K562 (cell line): ENCODE results near the gene TLE4.

ENCODE experiments used
- CTCF ChIP-seq, 3 experiments: IDR thresholded peaks in 2 of 3; conservative IDR thresholded peaks in 1 of 3; 2 replicates each; pipeline ENCODE4 v1.5.1; 2011 to 2012; ENCODE audit warnings: low read length in 3 of 3, mild to moderate bottlenecking in 3 of 3, control low read depth in 2 of 3, improper control_type of control experiment in 1 of 3, inconsistent platforms in 1 of 3, low read depth in 1 of 3, mixed read lengths in 1 of 3, moderate library complexity in 1 of 3; ENCODE audit not compliant: insufficient read depth in 2 of 3
- ZHX1 ChIP-seq: fragments of 150-350 bp; conservative IDR thresholded peaks from 2 replicates; pipeline ENCODE4 v1.6.1; 2014; ENCODE audit warnings: low read length
- ZNF830 ChIP-seq: fragments of 250-450 bp; sonication (Bioruptor Pico); IDR thresholded peaks from 2 replicates; pipeline ENCODE4 v1.5.0; 2021; ENCODE audit warnings: mild to moderate bottlenecking
- TF ChIP-seq, protein P1 (sequence below): fragments of 250-450 bp; sonication (Bioruptor Pico); IDR thresholded peaks from 2 replicates; pipeline ENCODE4 v1.5.0; 2021; ENCODE audit warnings: mild to moderate bottlenecking, borderline replicate concordance
- TF ChIP-seq, protein P2 (sequence below), 2 experiments: fragments of 450-650 bp; formaldehyde crosslinking in 1 of 2; IDR thresholded peaks; 2 replicates each; pipeline versions ENCODE4 v1.4.0 to v1.6.1; 2014 to 2020; ENCODE audit warnings: mild to moderate bottlenecking in 2 of 2, borderline replicate concordance in 1 of 2, low read depth in 1 of 2
- TF ChIP-seq, protein P3 (sequence below): fragments of 250-450 bp; sonication (Bioruptor Pico); IDR thresholded peaks from 2 replicates; pipeline ENCODE4 v1.8.0; 2022; ENCODE audit warnings: moderate library complexity, mild to moderate bottlenecking, inconsistent platforms

DNA sequence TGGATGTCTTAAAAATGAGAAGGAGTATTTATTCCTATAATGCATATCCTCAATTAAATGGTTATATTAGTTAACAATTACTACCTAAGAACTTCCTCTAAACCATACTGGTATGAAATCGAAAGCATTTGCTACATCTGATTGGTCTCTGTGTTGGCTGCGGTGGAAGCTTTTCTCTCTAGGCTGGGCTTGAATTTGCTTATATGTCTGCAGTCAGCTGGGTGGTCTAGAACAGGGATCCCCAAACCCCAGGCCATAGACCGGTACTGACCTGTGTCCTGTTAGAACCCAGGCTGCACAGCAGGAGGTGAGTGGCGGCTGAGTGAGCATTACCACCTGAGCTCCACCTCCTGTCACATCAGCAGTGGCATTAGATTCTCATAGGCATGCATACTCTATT is 112.3 kb downstream of the TLE4 start:
- TF ChIP-seq ZHX1, result no peak
- TF ChIP-seq CTCF (IDR thresholded peaks at IDR 0.05 in 2 of 3, conservative IDR thresholded peaks at IDR 0.05 in 1 of 3; ENCODE audit: insufficient read depth in 2 of 3, low read depth in 1 of 3, low read length in 3 of 3), result no peak
- TF ChIP-seq, protein P1, sequence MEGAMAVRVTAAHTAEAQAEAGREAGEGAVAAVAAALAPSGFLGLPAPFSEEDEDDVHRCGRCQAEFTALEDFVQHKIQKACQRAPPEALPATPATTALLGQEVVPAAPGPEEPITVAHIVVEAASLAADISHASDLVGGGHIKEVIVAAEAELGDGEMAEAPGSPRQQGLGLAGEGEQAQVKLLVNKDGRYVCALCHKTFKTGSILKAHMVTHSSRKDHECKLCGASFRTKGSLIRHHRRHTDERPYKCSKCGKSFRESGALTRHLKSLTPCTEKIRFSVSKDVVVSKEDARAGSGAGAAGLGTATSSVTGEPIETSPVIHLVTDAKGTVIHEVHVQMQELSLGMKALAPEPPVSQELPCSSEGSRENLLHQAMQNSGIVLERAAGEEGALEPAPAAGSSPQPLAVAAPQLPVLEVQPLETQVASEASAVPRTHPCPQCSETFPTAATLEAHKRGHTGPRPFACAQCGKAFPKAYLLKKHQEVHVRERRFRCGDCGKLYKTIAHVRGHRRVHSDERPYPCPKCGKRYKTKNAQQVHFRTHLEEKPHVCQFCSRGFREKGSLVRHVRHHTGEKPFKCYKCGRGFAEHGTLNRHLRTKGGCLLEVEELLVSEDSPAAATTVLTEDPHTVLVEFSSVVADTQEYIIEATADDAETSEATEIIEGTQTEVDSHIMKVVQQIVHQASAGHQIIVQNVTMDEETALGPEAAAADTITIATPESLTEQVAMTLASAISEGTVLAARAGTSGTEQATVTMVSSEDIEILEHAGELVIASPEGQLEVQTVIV (CRISPR knock-in tag), result no peak
- TF ChIP-seq, protein P2, sequence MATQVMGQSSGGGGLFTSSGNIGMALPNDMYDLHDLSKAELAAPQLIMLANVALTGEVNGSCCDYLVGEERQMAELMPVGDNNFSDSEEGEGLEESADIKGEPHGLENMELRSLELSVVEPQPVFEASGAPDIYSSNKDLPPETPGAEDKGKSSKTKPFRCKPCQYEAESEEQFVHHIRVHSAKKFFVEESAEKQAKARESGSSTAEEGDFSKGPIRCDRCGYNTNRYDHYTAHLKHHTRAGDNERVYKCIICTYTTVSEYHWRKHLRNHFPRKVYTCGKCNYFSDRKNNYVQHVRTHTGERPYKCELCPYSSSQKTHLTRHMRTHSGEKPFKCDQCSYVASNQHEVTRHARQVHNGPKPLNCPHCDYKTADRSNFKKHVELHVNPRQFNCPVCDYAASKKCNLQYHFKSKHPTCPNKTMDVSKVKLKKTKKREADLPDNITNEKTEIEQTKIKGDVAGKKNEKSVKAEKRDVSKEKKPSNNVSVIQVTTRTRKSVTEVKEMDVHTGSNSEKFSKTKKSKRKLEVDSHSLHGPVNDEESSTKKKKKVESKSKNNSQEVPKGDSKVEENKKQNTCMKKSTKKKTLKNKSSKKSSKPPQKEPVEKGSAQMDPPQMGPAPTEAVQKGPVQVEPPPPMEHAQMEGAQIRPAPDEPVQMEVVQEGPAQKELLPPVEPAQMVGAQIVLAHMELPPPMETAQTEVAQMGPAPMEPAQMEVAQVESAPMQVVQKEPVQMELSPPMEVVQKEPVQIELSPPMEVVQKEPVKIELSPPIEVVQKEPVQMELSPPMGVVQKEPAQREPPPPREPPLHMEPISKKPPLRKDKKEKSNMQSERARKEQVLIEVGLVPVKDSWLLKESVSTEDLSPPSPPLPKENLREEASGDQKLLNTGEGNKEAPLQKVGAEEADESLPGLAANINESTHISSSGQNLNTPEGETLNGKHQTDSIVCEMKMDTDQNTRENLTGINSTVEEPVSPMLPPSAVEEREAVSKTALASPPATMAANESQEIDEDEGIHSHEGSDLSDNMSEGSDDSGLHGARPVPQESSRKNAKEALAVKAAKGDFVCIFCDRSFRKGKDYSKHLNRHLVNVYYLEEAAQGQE (IDR thresholded peaks at IDR 0.05; ENCODE audit: borderline replicate concordance), result no peak
- TF ChIP-seq, protein P2 (CRISPR knock-in tag; IDR thresholded peaks at IDR 0.05; ENCODE audit: low read depth), result no peak
- TF ChIP-seq, protein P3, sequence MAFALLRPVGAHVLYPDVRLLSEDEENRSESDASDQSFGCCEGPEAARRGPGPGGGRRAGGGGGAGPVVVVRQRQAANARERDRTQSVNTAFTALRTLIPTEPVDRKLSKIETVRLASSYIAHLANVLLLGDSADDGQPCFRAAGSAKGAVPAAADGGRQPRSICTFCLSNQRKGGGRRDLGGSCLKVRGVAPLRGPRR (CRISPR knock-in tag), result no peak
- no peak for TF ChIP-seq ZNF830 (CRISPR knock-in tag)
